HG02763 (cell line): ENCODE measurements around the gene MYO7B.

Experiments used
- ATAC-seq: cut with Tn5 transposase; IDR thresholded peaks from one replicate; pipeline ENCODE4 v1.9.1; 2021; ENCODE audit warnings: mild to moderate bottlenecking, moderate library complexity; ENCODE audit not compliant: unreplicated experiment

Gene MYO7B

DNA sequence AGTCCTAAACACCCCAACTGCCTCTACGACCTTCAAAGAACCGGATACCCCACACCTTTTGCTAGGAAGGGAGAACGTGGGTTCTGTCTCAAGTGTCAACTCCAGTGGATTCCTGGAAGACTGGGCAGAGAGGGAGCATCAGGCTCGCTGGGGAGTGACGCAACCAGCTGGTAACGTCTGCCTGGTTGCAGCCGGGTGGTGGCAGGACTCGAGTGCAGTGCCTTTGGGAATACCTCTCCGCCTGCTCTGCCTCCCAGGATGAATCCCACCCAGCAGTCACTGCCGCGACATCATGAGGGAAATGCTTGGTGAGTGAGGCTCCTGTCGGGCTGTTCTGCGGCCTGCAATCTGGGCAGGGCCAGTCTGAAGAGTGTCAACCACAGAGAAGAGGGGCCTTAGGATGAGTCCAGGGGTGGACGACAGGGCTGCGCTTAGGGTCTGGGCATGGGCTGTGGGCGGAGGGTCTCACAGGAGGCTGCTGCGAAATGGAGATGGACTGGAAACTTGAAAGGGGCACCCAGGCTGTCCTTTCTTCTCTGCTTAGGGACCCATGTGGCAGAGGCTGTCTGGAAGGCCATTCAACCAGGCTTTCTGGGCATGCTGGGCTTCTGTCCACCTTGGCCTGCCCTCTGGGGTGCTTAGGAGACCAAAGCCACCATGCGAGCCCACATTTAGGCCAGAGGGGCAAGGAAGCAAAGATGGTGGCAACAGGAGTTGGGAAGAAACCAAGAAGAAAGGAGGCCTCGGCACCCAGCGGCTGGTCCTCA lies 123.3 kb downstream of the MYO7B start:
- ATAC-seq = no peak

DNA sequence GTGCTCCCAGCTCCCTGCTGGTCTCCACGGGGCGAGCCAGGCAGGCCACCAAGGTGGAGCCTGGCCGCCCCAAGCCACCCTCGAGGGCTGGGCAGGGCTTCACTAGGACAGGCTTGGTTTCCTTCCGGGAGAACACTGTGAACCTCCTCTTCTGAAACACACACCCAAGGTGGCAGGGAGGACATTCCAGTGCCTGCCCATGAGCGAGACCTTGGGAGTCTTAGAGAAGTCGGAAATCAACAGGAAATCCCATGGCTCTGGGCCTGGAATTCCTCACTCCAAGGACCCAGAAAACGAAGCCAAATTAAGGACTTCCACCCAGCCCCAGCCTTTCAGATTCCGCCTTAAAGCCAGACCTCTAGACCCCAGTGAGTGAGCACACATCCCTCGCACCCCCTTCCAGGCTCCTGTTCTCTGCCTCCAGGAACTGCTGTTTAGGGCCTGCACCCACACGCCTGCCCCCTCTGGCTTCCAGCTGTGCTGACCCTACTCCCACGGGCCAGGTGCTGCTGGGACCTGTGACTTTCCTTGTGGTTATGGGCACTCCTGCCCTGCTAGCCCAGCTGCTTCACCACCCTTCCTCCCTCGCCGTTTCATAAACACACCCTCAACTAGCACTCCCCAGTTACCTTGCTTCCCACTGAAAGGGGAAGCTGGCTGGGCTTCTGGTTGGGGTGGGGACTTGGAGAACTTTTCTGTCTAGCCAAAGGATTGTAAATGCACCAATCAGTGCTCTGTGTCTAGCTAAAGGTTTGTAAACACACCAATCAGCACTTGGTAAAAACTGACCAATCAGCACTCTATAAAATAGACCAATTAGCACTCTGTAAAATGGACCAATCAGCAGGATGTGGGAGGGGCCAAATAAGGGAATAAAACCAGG lies 124.2 kb downstream of the MYO7B start:
- ATAC-seq = no peak

DNA sequence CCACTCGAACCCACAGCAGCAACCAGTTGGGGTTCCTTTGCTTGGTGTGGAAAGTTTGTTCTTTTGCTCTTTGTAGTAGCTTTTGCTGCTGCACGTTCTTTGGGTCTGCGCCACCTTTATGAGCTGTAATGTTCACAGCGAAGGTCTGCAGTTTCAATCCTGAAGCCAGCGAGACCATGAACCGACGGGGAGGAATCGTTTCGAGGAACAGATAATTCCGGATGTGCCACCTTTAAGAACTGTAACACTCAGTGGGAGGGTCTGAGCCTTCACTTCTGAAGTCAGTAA lies 124.8 kb downstream of the MYO7B start:
- ATAC-seq = no peak

DNA sequence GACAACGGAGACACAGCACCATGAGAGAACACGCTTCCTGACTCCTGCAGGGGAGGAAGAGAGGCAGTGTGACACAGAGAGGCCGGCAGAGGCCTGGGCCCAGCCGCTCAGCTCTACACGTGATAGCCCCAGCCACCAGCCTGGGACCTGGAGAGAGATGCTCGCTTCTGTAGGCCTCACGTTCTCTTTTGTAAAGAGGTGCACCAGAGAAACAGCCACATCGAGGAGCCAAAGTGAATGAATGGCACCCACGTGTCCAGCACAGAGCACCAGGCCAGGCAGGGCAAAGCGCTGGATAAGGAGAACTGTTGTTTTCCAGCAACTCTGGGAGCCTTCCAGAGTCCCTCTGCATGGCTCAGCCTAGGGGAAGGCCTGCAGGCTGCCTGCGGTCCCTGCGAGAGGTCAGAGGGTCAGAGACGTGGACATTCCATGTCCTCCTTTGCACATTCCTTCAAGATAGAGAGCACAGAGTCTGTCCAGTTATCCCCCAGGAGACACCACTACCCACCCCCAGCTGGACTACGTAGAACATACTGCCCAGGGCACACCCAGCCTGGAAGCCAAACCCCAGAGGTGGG lies 125.7 kb downstream of the MYO7B start:
- no peak for ATAC-seq

DNA sequence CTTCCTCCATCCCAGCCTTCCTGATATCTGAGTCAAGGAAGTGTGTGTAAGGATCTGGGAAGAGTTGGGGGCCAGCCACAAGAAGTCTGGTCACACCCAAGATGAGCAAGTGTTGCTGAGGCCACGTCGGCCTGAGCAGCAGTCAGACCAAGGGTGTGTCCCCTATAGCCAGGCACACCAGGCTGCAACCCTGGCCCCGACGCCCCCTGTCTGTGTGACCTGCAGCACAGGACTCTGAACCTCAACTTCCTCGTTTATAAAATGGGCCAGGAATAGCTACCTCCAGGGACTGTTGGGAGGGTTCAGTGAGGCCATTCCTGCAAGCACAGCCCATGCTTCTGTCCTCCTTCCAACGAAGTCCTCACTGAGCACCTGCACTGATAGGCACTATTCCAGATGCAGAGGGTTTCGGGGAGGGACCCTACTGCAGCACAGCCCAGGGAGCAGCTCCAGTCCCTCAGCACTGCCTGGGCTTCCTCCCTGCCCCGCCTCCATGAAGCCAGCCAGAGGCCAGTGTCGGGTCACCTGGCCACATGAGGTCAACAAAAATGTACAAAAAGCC lies 126.5 kb downstream of the MYO7B start:
- ATAC-seq = no peak

DNA sequence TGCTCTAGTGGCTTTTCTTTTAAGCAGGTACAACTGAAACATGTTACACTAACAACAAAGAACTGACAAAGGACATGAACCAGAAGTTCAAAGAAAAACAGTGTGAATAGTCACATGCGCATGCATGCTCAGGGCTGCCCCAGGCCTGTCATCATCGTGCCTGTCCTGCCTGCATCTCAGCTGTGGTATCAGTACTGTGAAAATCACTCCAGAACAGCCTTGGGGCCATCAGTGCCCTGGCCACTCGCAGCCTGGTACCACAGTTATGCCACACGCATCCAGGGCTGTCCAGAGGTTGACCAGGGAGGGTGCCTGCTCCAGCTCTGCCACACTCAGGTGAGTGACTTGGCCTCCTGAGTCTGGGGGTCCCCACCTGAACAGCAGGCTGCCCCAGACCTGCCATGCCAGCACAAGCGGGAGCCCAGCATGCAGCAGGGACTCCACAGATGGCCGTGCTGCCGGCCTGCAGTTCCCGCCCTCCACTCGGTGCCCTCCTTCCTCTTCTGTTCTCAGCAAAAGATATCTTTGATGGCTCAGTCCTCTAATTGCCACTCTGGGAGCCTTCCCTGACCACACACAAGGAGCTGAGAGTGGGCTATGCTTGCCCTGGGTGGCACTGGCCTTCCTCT lies 127.6 kb downstream of the MYO7B start:
- ATAC-seq = no peak

DNA sequence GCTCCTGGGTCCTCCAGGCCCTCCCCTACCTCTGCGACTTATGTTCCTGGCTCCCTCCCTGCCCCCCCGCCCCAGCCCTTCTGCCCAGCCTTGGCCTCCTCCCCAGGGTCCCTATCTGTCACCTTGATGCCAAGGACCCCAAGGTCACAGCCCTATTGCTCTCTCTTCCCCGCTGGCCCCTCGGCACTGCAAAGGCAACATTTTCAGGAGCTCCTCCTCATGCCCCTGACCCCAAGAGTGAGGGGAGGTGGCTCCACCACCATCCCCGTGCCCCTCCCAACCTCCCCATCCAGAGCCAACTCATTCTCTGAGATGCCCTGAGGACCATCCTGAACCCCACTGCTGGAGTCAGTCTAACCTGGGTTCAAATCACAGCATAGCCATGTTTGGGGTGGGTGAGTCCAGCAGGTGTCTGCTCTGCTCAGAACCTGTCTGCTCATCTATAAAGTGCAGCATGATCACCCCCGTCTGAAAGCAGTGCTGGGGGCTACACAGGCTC lies 128.1 kb downstream of the MYO7B start:
- no peak for ATAC-seq

DNA sequence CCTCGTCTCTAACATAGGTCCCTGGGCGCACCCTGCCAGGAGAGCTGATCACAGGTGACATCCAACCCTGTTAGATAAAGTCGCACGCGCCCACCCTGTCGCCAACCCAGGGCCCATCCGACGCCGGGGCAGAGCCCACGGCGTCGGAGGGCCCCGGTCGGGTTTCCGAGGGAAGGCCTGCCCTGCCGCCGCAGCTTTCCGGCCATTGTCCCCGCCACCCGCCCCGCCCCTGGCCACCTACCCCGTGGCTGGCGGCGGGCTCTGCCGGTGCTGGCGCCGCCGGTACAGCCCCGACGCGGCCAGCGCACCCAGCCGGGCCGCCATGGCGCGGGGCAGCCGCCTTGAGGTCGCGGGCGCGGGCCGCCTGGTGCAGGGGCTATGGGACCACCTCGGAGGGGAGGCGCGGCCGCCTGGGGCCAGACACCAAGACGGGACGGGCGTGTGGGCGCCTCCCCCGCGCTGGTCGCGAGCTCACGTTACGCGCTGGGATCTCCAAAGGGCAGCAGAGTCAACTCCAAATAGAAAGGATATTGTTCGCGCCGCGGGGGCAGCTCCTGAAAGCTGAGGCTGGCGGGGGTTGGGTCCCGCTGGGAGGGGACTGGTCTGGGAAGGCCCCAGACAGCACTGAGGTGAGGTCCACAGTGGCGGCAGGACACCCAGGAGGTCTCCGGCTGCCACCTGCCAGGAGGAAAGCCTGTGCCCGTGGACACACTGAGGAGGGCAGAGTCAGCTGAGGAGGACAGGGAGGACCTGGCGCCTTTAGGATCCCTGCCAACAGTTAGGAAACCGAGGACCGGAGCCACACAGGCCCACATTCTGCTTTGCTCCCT lies 128.8 kb downstream of the MYO7B start:
- ATAC-seq = no peak

DNA sequence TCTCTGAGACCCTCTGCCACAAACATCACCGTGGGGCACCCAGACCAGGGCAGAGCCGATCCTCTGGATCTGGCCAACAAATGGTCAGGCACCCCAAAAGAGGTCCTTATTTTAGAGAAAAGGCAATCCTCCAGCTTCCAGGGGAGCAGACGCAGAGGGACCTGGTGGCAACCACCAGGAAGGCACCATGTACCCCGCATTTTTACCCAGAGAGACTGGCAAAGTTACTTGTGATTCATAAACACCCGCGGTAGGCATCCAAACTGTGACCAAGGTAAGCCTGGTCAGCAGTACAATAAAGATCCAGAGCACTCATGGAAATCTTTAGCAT lies 129.4 kb downstream of the MYO7B start:
- ATAC-seq = no peak

DNA sequence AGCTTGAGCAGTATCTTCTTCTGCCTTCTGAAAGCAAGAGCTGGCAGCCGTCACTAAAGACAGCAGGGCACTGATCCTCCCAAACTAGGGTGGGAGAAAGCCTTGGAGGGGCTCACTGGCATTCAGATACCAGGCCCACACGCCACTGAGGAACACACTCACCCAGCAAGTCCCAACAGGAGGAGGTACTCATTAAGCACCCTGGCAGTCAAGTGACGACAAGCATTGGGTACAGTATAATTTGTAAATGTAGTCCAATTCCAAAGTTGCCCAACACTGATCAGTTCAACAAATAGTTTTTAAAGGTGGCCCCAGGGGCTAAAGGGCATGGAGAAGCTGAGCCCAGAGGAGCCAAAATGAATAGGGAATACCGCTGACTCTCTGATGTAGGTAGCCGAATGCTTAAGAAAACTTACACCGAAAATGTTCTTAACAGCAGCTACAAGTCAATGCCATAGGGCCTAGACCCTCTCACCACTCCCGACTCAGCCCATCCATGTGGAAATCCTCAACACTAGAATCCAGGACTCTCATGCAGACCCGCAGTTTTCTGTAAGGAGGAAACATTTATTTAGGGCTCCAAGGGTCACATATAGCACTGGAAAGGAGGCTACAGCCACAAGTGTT lies 129.9 kb downstream of the MYO7B start:
- ATAC-seq = no peak

DNA sequence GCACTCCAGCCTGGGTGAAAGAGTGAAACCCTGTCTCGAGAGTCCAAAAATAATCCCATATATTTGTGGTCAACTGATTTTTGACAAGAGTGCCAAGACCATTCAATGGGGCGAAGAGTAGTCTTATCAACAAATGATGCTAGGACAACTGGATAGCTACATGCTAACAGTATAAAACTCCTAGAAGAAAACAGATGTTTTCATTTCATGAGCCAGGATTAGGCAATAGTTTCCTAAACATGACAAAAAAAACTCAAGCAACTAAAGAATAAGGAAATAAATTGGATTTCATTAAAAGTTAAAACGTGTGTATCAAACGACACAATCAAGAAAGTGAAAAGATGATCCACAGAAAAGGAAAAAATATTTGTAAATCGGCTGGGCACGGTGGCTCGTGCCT lies 133.6 kb downstream of the MYO7B start:
- no peak for ATAC-seq

DNA sequence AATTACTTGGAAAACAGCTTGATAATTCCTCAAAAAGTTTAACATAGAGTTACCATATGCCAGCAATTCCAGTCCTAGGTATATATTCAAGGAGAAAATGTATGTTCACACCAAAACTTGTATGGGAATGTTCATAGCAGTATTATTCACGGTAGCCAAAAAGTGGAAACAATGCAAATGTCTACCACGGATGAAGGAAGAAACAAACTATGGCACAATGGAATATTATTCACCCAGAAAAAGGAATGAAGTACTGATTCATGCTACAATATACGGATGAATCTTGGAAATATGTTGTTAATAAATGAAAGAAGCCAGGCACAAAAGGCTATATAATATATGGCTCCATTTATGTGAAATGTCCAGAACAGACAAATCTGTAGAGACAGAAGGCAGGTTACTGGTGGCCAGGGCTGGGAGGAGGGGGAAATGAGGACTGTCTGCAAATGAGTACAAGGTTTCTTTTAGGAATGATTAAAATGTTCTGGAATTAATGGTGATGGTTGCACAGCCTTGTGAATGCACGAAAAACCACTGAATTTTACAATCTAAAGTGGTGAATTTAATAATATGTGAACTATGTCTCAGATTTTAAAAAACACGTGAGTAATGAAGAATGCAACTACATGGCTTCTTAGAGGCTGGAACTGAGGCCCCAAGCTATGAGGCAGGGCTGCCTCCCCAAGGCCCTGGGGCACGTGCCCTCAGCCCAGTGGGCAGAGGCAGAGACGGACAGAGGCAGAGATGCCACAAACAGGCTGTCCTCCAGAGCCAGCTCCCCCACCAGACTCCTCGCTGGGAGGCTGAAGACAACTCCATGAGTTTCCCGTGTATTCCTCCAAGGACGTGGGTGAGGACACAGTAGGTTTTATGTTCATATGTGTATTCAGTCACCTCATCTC lies 134.8 kb downstream of the MYO7B start:
- no peak for ATAC-seq

DNA sequence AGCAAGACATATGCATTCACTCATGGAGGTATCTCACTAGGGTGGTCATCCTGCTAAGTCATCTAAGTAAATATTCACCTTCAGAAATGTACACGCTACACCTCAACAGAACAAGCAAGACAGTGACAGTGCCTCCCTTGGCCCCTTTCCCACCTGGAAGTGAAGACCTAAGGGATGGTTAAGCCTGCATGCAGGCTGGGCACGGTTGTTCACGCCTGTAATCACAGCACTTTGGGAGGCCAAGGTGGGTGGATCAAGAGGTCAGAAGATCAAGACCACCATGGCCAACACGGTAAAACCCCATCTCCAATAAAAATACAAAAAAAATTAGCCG lies 135.4 kb downstream of the MYO7B start:
- ATAC-seq = no peak

DNA sequence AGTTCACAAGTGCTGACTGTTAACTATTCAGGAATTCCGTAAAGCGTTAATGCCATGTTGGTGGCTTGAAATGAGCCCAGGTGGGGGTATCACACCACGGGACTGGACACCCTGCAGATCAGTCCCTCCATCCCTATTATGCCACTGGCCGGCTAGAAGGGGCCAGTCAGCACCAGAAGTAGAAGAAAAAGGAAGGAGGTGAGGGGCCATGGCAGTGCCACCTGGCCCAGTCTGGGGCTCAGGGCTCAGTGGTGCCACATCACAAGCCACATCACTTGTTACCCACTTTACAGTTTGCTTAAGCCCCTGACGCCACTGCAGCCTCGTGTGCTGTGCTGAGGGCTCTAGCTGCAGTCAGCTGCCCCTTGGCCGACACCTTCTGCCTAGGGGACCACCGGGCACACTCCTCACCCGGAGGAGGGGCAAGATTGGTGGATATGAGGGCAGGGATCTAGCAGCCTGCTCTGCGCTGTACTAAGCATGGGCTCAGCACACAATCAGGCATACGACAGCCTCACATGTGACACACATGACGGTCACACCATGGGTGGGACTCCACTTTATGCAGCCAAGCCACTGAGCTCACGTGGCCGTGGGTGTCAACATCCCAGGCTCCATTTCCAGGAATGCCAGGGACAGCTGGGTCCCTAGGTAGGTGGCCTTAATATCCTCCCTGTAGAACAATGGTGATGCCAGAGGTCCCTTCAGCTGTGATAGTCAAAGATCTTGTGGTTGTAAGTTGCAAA lies 136.2 kb downstream of the MYO7B start:
- no peak for ATAC-seq

DNA sequence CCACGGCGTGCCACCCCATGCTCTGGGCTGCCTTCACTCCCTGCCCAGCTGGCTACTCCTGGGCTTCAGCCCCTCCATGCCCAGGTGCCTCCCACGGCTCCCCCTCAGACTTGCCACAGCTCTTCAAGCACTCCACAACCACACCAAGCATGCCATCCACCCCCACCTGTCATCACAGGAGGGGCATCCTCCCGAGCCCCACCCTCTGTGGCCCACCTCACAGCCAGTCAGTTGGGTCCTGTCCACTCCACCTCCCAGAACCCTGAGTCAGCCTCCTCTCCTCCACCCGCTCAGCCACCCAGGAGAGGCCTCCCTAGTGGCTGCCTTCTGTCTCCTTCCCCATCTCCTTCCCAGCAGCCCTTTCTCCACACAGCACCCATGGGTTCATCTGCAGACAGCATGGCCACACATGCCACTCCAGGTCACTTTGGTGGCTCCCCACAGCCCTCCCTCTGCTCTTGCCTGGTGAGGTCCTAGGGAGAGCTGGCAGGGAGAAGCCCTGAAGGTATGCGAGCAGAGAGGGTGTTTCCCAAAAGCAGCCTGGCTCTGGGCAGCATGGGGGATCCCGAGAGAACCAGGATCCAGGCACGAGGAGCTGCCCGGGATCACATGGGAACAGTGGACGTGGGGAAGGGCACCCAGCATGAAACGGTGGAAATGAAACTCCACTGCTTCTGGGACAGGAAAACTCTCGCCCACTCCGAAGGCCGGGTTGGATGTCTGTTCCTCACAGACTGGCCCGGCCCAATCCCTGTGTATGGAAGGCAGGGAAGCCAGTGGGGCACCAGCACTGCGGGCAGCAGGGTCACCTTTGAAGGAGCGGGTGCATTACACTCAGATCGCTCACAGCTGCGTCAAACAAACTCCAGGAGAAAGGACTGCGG lies 137.1 kb downstream of the MYO7B start:
- ATAC-seq = no peak

DNA sequence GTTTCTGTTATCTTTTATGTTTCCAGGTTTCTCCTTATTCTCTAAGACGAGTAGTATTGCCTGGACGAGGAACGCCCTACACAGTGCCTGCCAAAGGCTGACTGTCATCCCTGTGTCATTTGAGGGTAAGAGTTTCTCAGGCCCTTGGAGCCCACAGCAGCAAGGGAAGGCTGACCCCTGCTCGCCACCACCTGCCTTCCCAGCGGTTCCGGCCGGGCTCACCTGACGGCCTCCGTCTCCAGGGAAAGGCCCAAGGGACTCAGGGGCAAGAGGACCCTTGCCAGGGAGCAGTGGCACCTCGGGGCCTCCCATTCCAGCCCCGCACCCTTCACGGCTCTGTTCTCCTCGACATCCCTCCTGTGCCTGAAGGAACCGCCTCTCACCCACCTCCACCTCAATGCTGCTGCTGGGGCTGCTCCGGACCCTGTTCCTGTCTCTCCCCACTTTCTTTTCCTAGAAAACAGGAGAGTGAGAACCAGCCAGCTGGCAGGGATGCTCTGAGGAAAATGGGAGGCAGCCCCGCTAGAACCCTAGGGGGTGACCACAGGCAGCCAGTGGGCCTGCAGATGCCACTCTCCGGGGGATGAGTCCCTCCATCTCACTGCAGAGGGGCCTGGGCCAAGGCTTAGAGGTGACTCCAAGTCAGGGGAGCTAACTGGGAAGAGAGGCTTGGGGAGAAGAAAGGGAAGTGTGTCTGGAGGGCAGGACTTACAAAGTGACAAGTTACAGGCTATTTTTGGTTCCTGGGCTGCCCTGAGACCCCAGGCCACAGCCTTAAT lies 138.0 kb downstream of the MYO7B start:
- ATAC-seq = no peak
